ENCODE results near the gene ERC2.

The ERC2 gene

DNA sequence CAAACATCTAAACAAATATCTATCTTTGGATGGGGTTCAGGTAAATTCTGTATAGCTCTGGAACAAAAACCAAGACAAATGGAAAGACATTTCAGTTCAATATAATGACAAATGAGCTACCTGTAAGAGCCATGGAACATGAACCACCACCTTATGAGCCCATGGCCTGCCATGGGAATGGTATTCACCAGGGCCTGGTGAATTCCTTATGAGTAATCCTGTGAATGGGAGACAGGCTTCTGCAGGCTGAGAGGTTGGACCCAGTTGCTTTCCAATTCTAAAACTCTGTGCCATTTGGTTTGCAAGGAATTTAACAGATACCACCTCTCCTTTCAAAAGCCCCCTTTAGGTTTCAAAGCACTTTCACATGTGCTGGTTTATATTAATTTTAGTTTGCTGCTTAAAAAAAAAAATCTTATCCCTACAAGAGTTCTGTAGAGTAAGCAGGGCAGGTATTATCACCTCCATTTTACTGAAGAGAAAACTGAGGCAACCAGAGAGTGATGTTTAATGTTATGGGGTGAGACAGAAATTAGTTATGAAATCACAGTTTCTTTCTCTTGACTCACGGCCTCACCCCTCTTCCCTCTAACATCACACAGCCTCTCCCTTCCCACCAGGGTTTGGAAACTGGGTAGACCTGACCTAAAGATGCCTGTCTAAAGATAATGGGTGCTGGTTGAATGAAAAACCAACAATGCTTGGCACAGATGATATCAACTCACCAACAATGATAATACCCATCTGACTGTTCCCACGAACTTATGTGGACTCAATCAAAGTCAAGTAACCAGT, 583.6 kb downstream of the ERC2 start:
- H3K4me3 ChIP-seq (ENCODE audit: low read depth, low read length), result no peak overlapping the region
- TF ChIP-seq, protein P1, sequence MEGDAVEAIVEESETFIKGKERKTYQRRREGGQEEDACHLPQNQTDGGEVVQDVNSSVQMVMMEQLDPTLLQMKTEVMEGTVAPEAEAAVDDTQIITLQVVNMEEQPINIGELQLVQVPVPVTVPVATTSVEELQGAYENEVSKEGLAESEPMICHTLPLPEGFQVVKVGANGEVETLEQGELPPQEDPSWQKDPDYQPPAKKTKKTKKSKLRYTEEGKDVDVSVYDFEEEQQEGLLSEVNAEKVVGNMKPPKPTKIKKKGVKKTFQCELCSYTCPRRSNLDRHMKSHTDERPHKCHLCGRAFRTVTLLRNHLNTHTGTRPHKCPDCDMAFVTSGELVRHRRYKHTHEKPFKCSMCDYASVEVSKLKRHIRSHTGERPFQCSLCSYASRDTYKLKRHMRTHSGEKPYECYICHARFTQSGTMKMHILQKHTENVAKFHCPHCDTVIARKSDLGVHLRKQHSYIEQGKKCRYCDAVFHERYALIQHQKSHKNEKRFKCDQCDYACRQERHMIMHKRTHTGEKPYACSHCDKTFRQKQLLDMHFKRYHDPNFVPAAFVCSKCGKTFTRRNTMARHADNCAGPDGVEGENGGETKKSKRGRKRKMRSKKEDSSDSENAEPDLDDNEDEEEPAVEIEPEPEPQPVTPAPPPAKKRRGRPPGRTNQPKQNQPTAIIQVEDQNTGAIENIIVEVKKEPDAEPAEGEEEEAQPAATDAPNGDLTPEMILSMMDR (IDR thresholded peaks at IDR 0.05; ENCODE audit: low read depth, low read length), result no peak

DNA sequence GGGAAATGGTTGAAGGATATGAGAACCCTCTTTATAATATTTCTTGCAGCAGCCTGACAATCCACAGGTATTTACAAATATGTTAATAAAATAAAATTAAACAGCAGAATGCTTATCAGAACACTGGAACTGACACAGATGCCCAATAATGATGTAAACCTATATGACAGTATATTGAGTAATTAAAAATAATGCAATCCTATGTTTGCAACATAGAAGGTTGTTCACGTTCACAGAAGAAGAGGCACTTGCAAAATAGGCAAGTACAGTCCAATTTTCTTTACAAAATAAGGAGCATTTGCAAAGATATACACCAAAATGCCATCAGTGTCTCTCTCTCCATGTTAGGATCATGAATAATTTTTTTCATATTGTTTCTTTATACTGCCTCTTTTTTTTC, 584.2 kb downstream of the ERC2 start:
- H3K4me3 ChIP-seq (ENCODE audit: low read depth, low read length), result no peak overlapping the region
- TF ChIP-seq, protein P1 (IDR thresholded peaks at IDR 0.05; ENCODE audit: low read depth, low read length), result no peak

DNA sequence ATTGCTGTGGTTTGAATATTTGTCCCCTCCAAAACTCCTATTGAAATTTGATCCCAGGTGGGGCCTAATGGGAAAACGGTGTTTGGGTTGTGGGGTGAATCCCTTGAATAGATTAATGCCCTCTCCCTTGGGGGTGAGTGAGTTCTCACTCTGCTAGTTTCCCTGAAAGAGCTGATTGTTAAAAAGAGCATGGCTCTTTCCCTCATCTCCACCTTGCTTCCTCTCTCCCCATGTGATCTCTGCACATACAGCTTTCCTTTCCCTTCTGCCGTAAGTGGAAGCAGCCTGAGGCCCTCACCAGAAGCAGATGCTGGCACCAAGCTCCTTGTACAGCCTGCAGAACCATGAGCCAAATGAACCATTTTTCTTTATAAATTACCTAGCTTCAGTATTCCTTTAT, 586.3 kb downstream of the ERC2 start:
- TF ChIP-seq, protein P1 (IDR thresholded peaks at IDR 0.05; ENCODE audit: low read depth, low read length), result no peak
- no peak overlapping the region for H3K4me3 ChIP-seq (ENCODE audit: low read depth, low read length)

DNA sequence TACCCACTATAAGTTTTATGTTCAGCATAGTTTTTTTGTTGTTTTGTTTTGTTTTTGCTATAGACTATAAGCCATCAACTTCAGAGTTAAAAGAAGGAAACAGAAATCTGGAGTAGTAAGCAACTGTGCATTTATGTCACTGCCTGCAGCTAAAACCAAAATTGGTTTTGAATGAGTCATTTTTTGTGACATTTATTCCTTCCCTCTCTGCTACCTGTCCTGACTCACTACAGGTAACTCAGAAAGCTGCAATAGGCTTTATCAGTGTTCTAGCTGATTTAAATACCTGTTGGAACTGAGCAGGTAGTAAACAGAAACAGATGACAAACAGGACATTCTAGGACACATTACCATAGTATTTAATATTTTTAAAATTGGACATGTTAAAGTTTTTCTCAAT, 587.9 kb downstream of the ERC2 start:
- H3K4me3 ChIP-seq (ENCODE audit: low read depth, low read length), result no peak overlapping the region
- TF ChIP-seq, protein P1 (IDR thresholded peaks at IDR 0.05; ENCODE audit: low read depth, low read length), result no peak

DNA sequence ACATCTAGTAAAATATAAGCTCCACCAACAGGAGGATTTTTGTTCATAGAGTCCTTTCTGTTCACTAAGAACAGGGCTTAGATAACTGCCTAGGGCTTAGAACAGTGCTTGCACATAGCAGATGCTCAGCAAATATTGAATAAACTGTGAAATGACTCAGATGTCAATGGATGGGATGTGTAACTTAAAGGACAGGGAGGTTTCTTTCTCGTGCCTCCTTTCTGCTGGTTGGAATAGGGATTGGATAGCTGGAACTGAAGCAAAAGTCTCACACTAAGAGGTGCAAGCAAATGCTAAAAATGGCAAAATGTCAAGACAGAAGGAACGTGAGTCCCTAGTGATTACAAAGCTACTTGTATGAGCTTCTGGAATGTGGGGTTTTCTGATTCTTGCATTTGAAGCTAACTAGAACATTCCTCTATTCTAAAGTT, 588.4 kb downstream of the ERC2 start:
- TF ChIP-seq, protein P1 (IDR thresholded peaks at IDR 0.05; ENCODE audit: low read depth, low read length), result no peak
- no peak overlapping the region for H3K4me3 ChIP-seq (ENCODE audit: low read depth, low read length)

DNA sequence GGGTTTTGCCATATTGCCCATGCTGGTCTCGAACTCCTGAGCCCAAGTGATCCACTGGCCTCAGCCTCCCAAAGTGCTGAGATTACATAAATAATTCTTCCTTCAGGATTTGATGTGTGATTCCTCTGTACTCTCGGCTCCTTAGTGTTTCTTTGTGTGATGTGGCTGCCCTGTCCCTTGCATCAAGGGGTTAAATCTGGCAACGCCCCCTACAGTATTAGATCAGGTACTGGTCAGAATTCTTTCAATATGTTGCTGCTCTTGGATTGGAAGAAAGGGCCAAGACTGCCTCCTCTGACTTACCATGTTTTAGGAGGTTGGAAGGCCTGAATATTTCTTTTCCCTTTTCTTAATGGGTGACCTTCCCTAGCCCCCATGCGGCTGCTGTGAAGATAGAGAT, 590.6 kb downstream of the ERC2 start:
- TF ChIP-seq, protein P1 (IDR thresholded peaks at IDR 0.05; ENCODE audit: low read depth, low read length), result no peak
- no peak overlapping the region for H3K4me3 ChIP-seq (ENCODE audit: low read depth, low read length)

DNA sequence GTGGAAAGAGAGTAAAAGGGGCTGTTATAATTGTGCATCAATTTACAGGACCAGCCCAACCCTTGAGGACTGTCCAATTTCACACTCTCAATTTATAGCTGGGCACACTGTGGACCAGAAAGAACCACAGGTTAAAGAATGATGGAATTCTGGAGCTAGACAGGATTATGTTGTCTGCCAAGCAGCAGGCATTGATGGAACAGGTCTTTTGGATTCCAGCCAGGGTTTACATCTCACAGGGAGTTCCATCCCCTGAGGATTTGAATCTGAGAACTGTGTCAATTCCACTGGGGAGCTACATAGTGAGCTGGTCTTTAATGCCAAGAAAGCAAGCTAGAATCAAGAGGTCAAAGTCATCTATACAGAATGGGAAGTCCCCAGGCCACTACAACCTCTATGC, 591.7 kb downstream of the ERC2 start:
- H3K4me3 ChIP-seq (ENCODE audit: low read depth, low read length), result no peak overlapping the region

More for the DNA sequence above, 591.7 kb downstream of the ERC2 start:
- TF ChIP-seq, protein P1 (IDR thresholded peaks at IDR 0.05; ENCODE audit: low read depth, low read length), result no peak

Data from WI38 (cell line).